Measurements from ENCODE around the gene PHOX2A.
"Not testable (repeated sequence)": the region's sequence is repeated elsewhere in the genome, so short reads cannot be mapped to it uniquely, and the experiment has no call there.

Gene PHOX2A

DNA sequence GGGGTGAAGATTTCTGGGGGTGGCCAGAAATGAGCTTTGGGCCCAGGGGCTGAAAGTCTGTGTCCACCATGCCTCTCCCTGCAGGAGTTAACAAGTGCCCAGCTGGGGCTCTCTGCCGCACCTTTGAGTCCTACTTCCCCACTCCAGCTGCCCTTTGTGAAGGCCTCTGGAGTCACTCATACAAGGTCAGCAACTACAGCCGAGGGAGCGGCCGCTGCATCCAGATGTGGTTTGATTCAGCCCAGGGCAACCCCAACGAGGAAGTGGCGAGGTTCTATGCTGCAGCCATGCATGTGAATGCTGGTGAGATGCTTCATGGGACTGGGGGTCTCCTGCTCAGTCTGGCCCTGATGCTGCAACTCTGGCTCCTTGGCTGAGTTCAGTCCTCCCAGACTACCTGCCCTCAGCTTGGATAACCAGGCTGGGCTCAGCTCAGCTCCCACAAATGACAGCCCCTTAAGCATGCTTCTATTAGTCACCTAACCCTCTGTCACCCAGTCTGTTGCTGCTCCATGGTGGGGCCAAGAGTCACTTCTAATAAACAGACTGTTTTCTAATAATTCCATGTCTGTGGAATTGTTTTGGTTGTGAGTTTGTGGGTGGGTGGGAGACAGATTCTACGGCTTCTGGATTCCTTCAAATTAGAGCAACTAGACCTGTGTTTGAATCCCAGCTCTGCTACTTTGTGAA, 22.4 kb downstream of the PHOX2A start:
- DNase-seq, result no peak

DNA sequence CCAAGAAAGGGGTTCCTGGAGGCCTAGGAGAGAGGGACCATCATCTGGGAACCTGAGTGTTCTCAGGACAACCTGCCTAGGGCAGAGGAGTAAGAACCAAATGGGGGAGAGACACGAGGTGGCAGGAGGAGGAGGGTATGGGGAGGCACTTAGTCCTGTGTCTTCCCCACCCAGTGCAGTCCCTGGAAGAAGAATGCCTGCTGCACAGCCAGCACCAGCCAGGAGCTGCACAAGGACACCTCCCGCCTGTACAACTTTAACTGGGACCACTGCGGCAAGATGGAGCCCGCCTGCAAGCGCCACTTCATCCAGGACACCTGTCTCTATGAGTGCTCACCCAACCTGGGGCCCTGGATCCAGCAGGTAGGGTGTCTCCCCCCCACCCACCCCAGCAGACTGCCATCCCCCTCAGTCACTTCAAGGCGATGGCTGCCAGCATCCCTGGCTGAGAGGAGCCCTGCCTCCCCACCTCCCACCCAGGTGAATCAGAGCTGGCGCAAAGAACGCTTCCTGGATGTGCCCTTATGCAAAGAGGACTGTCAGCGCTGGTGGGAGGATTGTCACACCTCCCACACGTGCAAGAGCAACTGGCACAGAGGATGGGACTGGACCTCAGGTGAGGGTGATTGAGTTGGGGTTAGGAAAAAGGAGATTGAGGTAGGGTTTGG, 23.1 kb downstream of the PHOX2A start:
- DNase-seq, result no peak

DNA sequence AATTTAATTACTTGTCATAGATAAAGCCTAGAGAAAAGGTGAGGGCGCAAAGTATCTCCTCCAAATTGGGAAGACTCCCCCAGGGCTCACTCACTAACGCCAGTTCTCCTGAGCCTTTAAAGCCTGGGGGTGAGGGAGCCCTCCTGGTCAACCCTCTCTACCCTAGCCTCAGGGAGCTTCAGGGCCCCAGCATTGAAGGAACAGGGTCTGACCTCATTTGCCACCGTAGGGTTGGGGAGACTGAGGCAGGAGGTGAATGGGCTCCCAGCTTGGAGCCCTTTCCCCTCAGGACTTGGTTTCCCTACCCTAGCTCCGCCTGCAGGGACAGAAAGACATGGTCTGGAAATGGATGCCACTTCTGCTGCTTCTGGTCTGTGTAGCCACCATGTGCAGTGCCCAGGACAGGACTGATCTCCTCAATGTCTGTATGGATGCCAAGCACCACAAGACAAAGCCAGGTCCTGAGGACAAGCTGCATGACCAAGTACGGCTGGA, 25.7 kb downstream of the PHOX2A start:
- DNase-seq, result no peak

DNA sequence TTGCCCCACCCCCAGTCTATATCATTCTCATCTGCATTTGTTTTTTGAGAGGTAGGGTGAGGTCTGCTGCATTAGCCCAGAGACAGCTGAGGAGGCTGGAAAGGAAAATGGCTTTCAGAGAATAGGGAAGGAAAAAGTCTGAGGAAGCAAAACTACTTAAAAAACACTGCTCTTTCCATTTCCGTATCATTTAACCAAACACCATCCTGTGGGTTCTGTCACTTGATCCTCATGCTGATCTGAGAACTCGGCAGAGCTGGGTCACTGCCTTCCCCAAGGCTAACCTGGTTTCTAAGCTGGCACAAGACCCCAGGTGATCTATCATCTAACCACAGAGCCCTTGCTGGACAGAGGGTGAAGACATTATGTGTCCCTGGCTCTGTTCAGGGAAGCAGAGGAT, 26.1 kb downstream of the PHOX2A start:
- no peak for DNase-seq

DNA sequence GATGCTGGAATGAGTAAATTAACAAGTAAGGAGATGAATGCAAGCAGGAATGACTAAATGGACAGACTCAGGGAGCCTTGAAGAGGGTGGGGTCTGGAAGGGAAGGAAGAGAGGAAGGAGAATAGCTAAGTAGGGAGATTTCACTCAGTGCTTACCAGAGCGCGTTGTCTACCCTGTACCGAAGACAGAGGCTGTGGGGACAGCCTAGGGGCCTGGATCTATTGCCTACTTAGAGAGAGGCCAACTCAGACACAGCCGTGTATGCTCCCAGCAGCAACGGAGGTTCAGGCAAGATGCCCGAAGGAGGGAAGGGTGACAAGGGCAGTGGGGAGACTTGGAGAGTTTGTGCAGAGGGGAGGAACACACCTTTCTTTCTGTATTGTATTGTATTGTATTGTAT, 27.3 kb downstream of the PHOX2A start, which contains the start of gene FOLR2:
TSS of gene FOLR2 (plus strand) at position 157 of the 400 bp plus-strand sequence. CDS start 1,791 bp downstream, outside the sequence.
- DNase-seq, result no peak

DNA sequence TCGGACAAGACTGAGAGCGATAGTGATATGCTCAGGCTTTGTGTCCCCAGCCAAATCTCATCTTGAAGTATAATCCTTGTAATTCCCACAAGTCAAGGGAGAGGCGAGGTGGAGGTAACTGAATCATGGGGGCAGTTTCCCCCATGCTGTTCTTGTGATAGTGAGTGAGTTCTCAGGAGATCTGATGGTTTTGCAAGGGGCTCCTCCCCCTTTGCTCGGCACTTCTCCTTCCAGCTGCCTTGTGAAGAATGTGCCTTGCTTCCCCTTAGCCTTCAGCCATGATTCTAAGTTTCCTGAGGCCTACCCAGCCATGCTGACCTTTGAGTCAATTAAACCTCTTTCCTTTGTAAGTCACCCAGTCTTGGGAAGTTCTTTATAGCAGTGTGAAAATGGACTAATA, 34.9 kb downstream of the PHOX2A start:
- no peak for DNase-seq

DNA sequence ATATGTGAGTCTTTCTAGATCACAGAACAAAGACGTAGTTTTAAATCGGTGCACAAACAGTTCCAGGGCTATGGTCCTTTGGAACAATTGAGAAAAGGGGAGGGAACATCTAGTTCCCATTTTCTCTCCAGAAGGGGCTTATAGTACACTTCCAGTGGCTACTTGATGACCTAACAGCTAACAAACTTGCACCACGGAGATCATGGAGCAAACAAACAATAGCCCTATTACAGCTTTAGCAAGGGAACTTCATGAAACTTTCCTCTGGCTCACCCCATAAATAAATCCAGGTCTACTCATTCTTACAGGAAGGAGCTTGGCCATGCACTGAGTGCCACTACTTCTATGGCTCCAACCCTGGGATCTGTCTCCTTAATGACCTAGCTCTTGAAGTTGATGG, 35.7 kb downstream of the PHOX2A start:
- no peak for DNase-seq

DNA sequence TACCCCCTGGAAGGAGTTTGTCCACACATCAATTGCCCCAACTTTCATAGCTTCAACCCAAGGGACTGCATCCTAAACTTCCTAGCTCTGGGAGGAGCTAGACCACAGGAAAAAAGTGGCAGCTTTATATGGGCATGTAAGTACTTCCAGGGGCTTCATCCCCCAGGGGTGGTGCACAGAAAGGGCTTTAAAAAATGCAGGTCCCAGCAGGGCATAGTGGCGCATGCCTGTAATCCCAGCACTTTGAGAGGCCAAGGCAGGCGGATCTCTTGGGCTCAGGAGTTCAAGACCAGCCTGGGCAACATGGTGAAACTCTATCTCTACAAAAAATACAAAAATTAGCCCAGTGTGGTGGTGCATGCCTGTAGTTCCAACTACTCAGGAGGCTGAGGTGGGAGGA, 37.2 kb downstream of the PHOX2A start:
- DNase-seq, result not testable (repeated sequence)

DNA sequence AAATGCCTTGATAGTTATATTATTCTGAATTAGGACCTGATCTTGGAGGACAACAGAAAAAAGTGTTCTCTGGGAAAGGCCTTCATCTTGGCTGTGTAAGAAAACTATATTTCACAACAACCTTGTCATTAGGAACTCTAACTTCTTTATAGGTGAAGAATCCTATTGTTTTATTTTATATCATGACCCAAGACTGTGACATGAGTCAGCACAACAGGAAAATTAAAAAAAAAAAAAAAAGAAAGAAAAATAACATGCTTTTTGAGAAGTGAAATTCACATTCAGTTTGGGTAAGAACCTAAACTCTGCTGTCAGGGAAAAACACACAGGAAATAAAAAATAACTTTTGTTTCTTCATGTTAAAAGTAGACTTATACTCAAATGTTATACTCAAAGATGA, 39.1 kb downstream of the PHOX2A start:
- no peak for DNase-seq

DNA sequence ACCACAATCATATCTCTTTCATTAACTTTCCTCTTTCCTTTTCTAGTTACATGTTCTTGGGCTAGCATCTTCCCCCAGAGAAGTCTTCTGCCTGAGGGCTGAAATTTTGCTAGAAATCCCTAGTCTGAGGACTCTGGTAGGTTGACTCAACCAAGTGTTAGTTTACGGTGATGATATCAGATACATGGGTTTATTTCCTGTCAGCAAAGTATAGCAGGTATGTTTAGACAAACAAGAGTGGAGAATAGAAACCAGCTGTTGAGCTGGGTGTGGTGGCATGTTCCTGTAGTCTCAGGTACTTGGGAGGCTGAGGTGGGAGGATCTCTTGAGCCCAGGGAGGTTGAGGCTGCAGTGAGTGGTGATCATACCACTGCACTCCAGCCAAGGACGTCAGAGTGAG, 40.8 kb downstream of the PHOX2A start:
- DNase-seq, result no peak

DNA sequence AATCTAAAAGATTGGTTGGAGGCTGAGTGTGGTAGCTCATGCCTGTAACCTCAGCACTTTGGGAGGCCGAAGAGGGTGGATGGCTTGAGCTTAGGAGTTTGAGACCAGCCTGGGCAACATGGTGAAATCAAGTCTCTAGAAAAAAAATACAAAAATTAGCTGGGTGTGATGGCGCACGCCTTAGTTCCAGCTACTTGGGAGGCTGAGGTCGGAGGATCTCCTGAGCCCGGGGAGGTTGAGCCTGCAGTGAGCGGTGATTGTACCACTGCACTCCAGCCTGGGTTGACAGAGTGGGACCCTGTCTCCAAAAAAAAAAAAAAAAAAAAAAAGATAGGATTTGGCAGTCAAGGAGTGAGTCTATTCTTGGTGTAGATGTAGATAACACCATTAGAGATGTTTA, 41.4 kb downstream of the PHOX2A start:
- no peak for DNase-seq

DNA sequence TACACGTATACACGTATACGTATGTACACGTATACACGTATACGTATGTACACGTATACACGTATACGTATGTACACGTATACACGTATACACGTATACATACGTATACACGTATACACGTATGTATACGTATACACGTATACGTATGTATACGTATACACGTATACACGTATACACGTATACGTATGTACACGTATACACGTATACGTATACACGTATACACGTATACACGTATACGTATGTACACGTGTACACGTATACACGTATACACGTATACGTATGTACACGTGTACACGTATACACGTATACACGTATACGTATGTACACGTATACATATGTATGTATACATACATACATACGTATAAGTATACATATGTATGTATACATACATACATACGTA, 42.5 kb downstream of the PHOX2A start:
- not testable (repeated sequence) for DNase-seq

DNA sequence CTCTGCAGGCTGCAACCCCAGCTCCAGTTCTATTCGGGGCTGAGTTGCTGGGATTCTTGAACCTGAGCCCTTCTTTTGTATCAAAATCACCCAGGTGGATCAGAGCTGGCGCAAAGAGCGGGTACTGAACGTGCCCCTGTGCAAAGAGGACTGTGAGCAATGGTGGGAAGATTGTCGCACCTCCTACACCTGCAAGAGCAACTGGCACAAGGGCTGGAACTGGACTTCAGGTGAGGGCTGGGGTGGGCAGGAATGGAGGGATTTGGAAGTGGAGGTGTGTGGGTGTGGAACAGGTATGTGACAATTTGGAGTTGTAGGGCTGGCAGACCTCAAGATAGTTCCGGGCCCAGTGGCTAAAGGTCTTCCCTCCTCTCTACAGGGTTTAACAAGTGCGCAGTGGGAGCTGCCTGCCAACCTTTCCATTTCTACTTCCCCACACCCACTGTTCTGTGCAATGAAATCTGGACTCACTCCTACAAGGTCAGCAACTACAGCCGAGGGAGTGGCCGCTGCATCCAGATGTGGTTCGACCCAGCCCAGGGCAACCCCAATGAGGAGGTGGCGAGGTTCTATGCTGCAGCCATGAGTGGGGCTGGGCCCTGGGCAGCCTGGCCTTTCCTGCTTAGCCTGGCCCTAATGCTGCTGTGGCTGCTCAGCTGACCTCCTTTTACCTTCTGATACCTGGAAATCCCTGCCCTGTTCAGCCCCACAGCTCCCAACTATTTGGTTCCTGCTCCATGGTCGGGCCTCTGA, 48.3 kb downstream of the PHOX2A start:
- no peak for DNase-seq

DNA sequence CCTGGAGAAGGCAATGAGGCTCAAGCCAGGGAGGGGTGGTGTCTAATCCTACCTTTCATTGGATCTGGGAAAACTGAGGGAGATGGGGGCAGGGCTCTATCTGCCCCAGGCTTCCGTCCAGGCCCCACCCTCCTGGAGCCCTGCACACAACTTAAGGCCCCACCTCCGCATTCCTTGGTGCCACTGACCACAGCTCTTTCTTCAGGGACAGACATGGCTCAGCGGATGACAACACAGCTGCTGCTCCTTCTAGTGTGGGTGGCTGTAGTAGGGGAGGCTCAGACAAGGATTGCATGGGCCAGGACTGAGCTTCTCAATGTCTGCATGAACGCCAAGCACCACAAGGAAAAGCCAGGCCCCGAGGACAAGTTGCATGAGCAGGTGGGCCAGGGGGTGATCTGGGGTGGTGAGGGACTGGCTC, 52.0 kb downstream of the PHOX2A start, which contains the start of gene FOLR1:
TSS of gene FOLR1 (plus strand) at position 180 of the 421 bp plus-strand sequence. CDS start at position 214, 34 bp downstream.
- no peak for DNase-seq

DNA sequence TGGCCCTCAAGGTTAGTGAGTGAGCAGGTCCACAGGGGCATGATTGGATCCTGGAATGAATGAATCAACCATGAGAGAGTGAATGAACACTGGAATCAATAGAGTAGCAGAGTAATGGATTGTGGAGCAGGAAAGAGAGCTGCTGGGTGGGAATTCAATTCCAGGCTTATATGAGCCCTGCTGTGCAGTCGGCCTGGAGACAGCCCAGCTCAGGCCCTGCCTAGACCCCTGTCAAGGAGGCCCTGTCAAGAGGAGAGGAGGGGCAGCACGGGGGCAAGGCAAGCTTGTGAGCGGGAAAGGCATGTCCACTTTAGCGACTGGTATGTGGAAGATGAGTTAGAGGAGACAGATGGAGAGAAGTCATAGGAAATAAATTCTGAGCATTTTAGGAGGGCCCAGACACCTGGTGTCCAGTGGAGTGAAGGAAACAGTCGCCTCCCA, 53.3 kb downstream of the PHOX2A start:
- no peak for DNase-seq

DNA sequence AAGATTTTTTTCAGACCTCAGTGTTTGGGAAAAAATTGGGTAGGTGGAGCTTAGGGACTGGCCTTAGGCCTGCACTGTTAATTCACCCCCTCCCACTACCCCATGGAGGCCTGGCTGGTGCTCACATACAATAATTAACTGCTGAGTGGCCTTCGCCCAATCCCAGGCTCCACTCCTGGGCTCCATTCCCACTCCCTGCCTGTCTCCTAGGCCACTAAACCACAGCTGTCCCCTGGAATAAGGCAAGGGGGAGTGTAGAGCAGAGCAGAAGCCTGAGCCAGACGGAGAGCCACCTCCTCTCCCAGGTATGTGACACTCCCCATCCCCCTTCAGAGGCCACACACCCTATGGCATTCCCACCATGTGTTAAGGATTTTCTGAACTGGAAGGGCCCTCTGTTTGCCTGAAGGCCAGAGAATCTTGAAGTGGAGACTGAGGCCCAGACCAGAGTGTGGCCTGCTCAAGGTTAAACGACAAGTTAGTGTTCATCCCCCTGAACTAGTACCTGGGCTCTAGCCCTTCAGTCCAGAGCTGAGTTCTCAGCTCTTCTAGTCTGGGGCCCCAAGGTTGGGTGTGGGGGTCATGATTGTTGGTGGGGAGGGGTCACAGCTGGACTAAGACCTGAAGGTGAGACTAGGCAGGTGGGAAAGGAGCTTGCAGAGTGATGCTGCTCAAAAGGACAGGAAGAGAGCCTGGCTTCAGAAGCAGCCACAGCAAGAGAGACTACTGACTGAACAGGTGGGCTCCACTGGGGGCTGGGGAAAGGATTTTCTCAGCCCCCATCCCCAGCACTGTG, 54.3 kb downstream of the PHOX2A start:
- no peak for DNase-seq

Measured in activated naive CD4-positive, alpha-beta T cell treated with anti-CD3 and anti-CD28 coated beads, Interleukin-2, amount 50 U/mL, for 16 hours (primary cell).